ENCODE measurements around the gene GLRA3.

DNA sequence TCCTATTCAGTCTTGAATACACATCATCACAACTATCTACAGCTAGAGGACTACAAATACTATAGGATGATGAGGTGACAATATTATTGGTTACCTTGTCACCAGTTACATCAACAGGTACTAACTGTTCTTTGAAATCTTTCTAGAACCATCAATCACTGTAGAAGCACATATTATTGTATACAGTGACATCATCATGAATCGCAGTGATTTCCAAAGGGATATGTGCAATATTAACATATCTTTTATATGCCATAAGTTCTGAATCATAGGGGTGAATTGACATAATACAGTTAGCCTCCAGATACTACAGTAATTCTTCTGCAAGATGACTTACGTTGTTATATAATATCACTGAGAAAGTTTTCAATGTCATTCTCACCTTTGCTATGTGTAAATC is 201.6 kb downstream of the GLRA3 start:
- TF ChIP-seq, protein P1, sequence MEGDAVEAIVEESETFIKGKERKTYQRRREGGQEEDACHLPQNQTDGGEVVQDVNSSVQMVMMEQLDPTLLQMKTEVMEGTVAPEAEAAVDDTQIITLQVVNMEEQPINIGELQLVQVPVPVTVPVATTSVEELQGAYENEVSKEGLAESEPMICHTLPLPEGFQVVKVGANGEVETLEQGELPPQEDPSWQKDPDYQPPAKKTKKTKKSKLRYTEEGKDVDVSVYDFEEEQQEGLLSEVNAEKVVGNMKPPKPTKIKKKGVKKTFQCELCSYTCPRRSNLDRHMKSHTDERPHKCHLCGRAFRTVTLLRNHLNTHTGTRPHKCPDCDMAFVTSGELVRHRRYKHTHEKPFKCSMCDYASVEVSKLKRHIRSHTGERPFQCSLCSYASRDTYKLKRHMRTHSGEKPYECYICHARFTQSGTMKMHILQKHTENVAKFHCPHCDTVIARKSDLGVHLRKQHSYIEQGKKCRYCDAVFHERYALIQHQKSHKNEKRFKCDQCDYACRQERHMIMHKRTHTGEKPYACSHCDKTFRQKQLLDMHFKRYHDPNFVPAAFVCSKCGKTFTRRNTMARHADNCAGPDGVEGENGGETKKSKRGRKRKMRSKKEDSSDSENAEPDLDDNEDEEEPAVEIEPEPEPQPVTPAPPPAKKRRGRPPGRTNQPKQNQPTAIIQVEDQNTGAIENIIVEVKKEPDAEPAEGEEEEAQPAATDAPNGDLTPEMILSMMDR (IDR thresholded peaks at IDR 0.05 in 2 of 3, conservative IDR thresholded peaks at IDR 0.05 in 1 of 3; ENCODE audit: control insufficient read depth in 2 of 3, extremely low read depth in 1 of 3, insufficient read depth in 1 of 3, low read depth in 3 of 3, low read length in 3 of 3) = no peak
- TF ChIP-seq NR2C2 (IDR thresholded peaks at IDR 0.05; ENCODE audit: borderline replicate concordance, control insufficient read depth, insufficient read length, low read depth) (no peak), POLR2A (IDR thresholded peaks at IDR 0.05; ENCODE audit: low read depth, low read length) (no peak), POLR2AphosphoS2 (IDR thresholded peaks at IDR 0.05; ENCODE audit: low read depth, low read length) (no peak), TCF7 (IDR thresholded peaks at IDR 0.05; ENCODE audit: borderline replicate concordance) (no peak), POLR2AphosphoS5 (IDR thresholded peaks at IDR 0.05; ENCODE audit: low read length) (no peak), RAD21 (IDR thresholded peaks at IDR 0.05; ENCODE audit: insufficient read depth, low read depth, low read length) (no peak), NFIC (IDR thresholded peaks at IDR 0.05; ENCODE audit: low read depth, low read length) (no peak), CREM (IDR thresholded peaks at IDR 0.05; ENCODE audit: low read depth) (no peak), ZNF274 (IDR thresholded peaks at IDR 0.05; ENCODE audit: insufficient read depth, insufficient read length) (no peak), CREB1 (IDR thresholded peaks at IDR 0.05; ENCODE audit: low read depth) (no peak), RCOR1 (conservative IDR thresholded peaks at IDR 0.05; ENCODE audit: low read depth, low read length) (no peak), ZSCAN29 (IDR thresholded peaks at IDR 0.05) (no peak)
- TF ChIP-seq, protein P2, sequence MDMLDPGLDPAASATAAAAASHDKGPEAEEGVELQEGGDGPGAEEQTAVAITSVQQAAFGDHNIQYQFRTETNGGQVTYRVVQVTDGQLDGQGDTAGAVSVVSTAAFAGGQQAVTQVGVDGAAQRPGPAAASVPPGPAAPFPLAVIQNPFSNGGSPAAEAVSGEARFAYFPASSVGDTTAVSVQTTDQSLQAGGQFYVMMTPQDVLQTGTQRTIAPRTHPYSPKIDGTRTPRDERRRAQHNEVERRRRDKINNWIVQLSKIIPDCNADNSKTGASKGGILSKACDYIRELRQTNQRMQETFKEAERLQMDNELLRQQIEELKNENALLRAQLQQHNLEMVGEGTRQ (IDR thresholded peaks at IDR 0.05; ENCODE audit: borderline replicate concordance, low read depth, low read length) = no peak
